Upper lobe of left lung (tissue), 6 donors: Measurements from ENCODE around the gene SLC10A6. TPM values are rescaled to one million over a fixed set of nuclear protein-coding genes. Genes with fewer than 3 reads are reported as not detected.
A peak's percentile ranks its signal among the peaks of the same experiment; 100 is the strongest.

Source experiments
- ATAC-seq, 2 donors: fragments of 200-7000 bp; cut with Tn5 transposase; one replicate each; pipeline ENCODE4 v1.9.1; 2022; ENCODE audit warnings: mild to moderate bottlenecking in 2 of 2, moderate library complexity in 2 of 2; ENCODE audit not compliant: low FRiP score in 2 of 2
- DNase-seq, 2 donors: peaks; one replicate each; pipeline ENCODE4 v3.0.0-alpha.2; 2019 to 2020
- H3K27ac ChIP-seq, 4 donors: fragments of 200-600 bp; sonication (generic); one replicate each; pipeline ENCODE4 v1.5.1; 2016 to 2019
- H3K27me3 ChIP-seq, 4 donors: fragments of 200-600 bp; sonication (generic); one replicate each; pipeline ENCODE4 v1.5.1; 2017 to 2019
- H3K36me3 ChIP-seq, 4 donors: fragments of 200-600 bp; sonication (generic); one replicate each; pipeline ENCODE4 v1.5.1; 2016 to 2019
- H3K4me1 ChIP-seq, 4 donors: fragments of 200-600 bp; sonication (generic); one replicate each; pipeline ENCODE4 v1.5.1; 2018 to 2019
- H3K4me3 ChIP-seq, 4 donors: fragments of 200-600 bp; sonication (generic); one replicate each; pipeline ENCODE4 v1.5.1; 2017 to 2019; ENCODE audit warnings: mild to moderate bottlenecking in 2 of 4, moderate library complexity in 1 of 4
- H3K9me3 ChIP-seq, 4 donors: fragments of 200-600 bp; sonication (generic); one replicate each; pipeline ENCODE4 v1.5.1; 2018 to 2019
- CTCF ChIP-seq, 6 experiments: fragments of 450-650 bp in 4 of 6; fragments of 200-600 bp in 2 of 6; sonication (generic) in 2 of 6; IDR thresholded peaks; one replicate each; pipeline ENCODE4 v1.5.1; 2016 to 2019; ENCODE audit warnings: antibody characterized with exemption in 6 of 6
- EP300 ChIP-seq, 4 donors: sonication (generic); formaldehyde crosslinking; IDR thresholded peaks; one replicate each; pipeline ENCODE4 v1.5.1; 2017; ENCODE audit warnings: antibody characterized with exemption in 4 of 4, control low read depth in 2 of 4
- POLR2A ChIP-seq, 4 donors: fragments of 450-650 bp; IDR thresholded peaks; one replicate each; pipeline ENCODE4 v1.5.1; 2016 to 2017; ENCODE audit warnings: antibody characterized with exemption in 4 of 4, mild to moderate bottlenecking in 2 of 4
- POLR2AphosphoS5 ChIP-seq, 2 donors: sonication (generic); formaldehyde crosslinking; IDR thresholded peaks; one replicate each; pipeline ENCODE4 v1.5.1; 2017; ENCODE audit warnings: antibody characterized with exemption in 2 of 2
- WGBS, 2 donors: methylation state at CpG; one replicate each; pipeline ENCODE4 v1.1.5; 2017 to 2018; 5-methylcytosine and 5-hydroxymethylcytosine counted together
- total RNA-seq, 6 donors: library from RNA; depleted of rRNA in 4 of 6; stranded (reverse); fragments of >200 nt in 4 of 6; gene quantifications; one replicate each; pipeline versions ENCODE4 v1.1.0 to v1.2.1, GENCODE V29; 2016 to 2021
- donor health status: DM: no; HTN: no; CAD: no; lungs with moderate emphysema.
- donor health status: DM: no; HTN: yes; CAD: no; lungs with severe emphysema.

Gene SLC10A6
- total RNA-seq, 6 donors from 2014 or later: 0.27 to 3.4 (median 0.76) TPM; not detected in 1

- TF ChIP-seq POLR2A (IDR thresholded peaks at IDR 0.05): no peak
- TF ChIP-seq CTCF (IDR thresholded peaks at IDR 0.05): peak in 2 of 6 experiments; percentile 14 to 22
- Histone ChIP-seq H3K9me3 (no peaks in the 10 kb centered on the region), H3K36me3 (peaks cover 4 to 14% (median 7%) of the 10 kb centered on the region in 4 donors), H3K27me3 (no peaks in the 10 kb centered on the region), H3K27ac (no peak overlapping the region), H3K4me1 (no peaks in the 10 kb centered on the region), H3K4me3 (no peak overlapping the region)
- peak in 1 of 2 donors; percentile 31 for DNase-seq
- 79% methylated on average over 8 of the region's 8 CpGs; no CpG with 5 or more reads in 1 of the 2 donors for WGBS, 2 donors
- ATAC-seq: no peak
Measured at GRCh38 chr4:86791126-86791525, 58.1 kb downstream of the SLC10A6 start.

- 85 to 91% methylated on average over 2 of the region's 2 CpGs for WGBS, 2 donors
- H3K27ac ChIP-seq: no peak overlapping the region
- H3K36me3 ChIP-seq: peaks cover 4 to 20% (median 7%) of the 10 kb centered on the region in 4 donors
- H3K9me3 ChIP-seq: no peaks in the 10 kb centered on the region
- ATAC-seq: no peak
- H3K4me1 ChIP-seq: no peaks in the 10 kb centered on the region
- no peaks in the 10 kb centered on the region for H3K27me3 ChIP-seq
- no peak for TF ChIP-seq POLR2A (IDR thresholded peaks at IDR 0.05)
- TF ChIP-seq POLR2AphosphoS5 (IDR thresholded peaks at IDR 0.05): no peak
- no peak for TF ChIP-seq CTCF (IDR thresholded peaks at IDR 0.05)
- no peak for TF ChIP-seq EP300 (IDR thresholded peaks at IDR 0.05)
- no peak overlapping the region for H3K4me3 ChIP-seq
- DNase-seq: no peak
Measured at GRCh38 chr4:86788826-86789225, 60.4 kb downstream of the SLC10A6 start.

GRCh38 chr4:86778175-86778574, 71.0 kb downstream of the SLC10A6 start:
- H3K27ac ChIP-seq: no peak overlapping the region
- H3K4me1 ChIP-seq: no peaks in the 10 kb centered on the region
- TF ChIP-seq CTCF (IDR thresholded peaks at IDR 0.05) (no peak), EP300 (IDR thresholded peaks at IDR 0.05) (no peak), POLR2AphosphoS5 (IDR thresholded peaks at IDR 0.05) (no peak), POLR2A (IDR thresholded peaks at IDR 0.05) (no peak)
- no peak overlapping the region for H3K4me3 ChIP-seq
- no peaks in the 10 kb centered on the region for H3K9me3 ChIP-seq
- H3K27me3 ChIP-seq: no peaks in the 10 kb centered on the region
- DNase-seq (no peak), ATAC-seq (no peak)
- WGBS, 2 donors: 94% methylated on average over 4 of the region's 4 CpGs
- peaks cover 0 to 5% (median 2%) of the 10 kb centered on the region in 4 donors for H3K36me3 ChIP-seq

GRCh38 chr4:86775061-86775460, 74.1 kb downstream of the SLC10A6 start:
- Histone ChIP-seq H3K4me1 (no peaks in the 10 kb centered on the region), H3K27ac (no peak overlapping the region), H3K27me3 (no peaks in the 10 kb centered on the region), H3K36me3 (peaks cover 0 to 12% (median 9%) of the 10 kb centered on the region in 4 donors), H3K4me3 (no peak overlapping the region), H3K9me3 (no peaks in the 10 kb centered on the region)
- no peak for TF ChIP-seq EP300 (IDR thresholded peaks at IDR 0.05)
- WGBS, 2 donors: 88 to 95% methylated on average over 4 of the region's 4 CpGs
- ATAC-seq: no peak
- no peak for DNase-seq

Other genes with a start within 250 kb of the SLC10A6 start
- 1 to 10 TPM in 5 of 6 donors, under 1 TPM in 1; 0.57 to 7.3 (median 2.4) TPM for gene C4orf36, start 43.0 kb upstream of the SLC10A6 start, total RNA-seq
- gene AFF1, start 85.6 kb upstream of the SLC10A6 start, total RNA-seq: 100 to 1,000 TPM in 1 of 6 donors, 10 to 100 TPM in 5; 45.5 to 124 (median 83.9) TPM